Heart left ventricle (tissue), 13 donors: Measurements from ENCODE around the gene TBCD.

Experiments used
- CTCF ChIP-seq, 12 donors: fragments of 200-600 bp; sonication (generic) in 4 of 12; IDR thresholded peaks; one replicate each; pipeline versions ENCODE4 v1.5.0 to v1.8.0; 2018 to 2022; ENCODE audit warnings: antibody characterized with exemption in 12 of 12, mild to moderate bottlenecking in 5 of 12
- POLR2A ChIP-seq, 2 donors: fragments of 450-650 bp; IDR thresholded peaks; one replicate each; pipeline ENCODE4 v1.6.1; 2017; ENCODE audit warnings: antibody characterized with exemption in 2 of 2, mild to moderate bottlenecking in 2 of 2, moderate library complexity in 2 of 2
- donor health status: ischemic (EF 13 %, LVEDD 7.1; RV severe dilation, severe dysfunction).
- donor health status: DM: no; HTN: yes; CAD: no.
- donor health status: DM: no; HTN: no; CAD: no.
- donor health status: ischemic (EF 25% LVEDD 6.9; RV normal size, moderate dysfunction).
- donor health status: ischemic (EF 25% LVEDD 5.7; RV mildly dilated, moderate dysfunction).
- donor health status: ischemic (EF 35%, LVEDD 5.7; RV mildly dilated, moderate dysfunction).
- donor health status: nonischemic (EF 11% LVEDD 7.7; RV severe dilation, severe dysfunction).
- donor health status: DM: yes; HTN: yes; CAD: no.
- donor health status: PGD.
- donor health status: ischemic (EF 29% LVEDD 5.4; RV normal size, mild dysfunction).
- donor health status: nonischemic (EF 23%, LVEDD 6.1; RV moderate dilation, normal function).

- TF ChIP-seq CTCF (IDR thresholded peaks at IDR 0.05) (no peak), POLR2A (IDR thresholded peaks at IDR 0.05) (no peak)
Observed at GRCh38 chr17:82831041-82831817, 79.4 kb downstream of the TBCD start.
